ENCODE measurements around the gene TNNT1.

Gene TNNT1

GRCh38 chr19:55088543-55089341 lies 60.3 kb downstream of the TNNT1 start:
- peak; percentile 66 for DNase-seq (ENCODE audit: low spot score)

- no peak for DNase-seq (ENCODE audit: low spot score)
Measured at GRCh38 chr19:55088021-55088451, 61.0 kb downstream of the TNNT1 start.

- no peak for DNase-seq (ENCODE audit: low spot score)
Measured at GRCh38 chr19:55087542-55087901, 61.5 kb downstream of the TNNT1 start.

- peak; percentile 83 for DNase-seq (ENCODE audit: low spot score)
Measured at GRCh38 chr19:55086730-55087541, 62.1 kb downstream of the TNNT1 start.

- no peak for DNase-seq (ENCODE audit: low spot score)
Measured at GRCh38 chr19:55085923-55086715, 62.9 kb downstream of the TNNT1 start.

- no peak for DNase-seq (ENCODE audit: low spot score)
Measured at GRCh38 chr19:55084416-55084815, 64.6 kb downstream of the TNNT1 start.

GRCh38 chr19:55083004-55083850 lies 65.8 kb downstream of the TNNT1 start:
- DNase-seq (ENCODE audit: low spot score): no peak
